Duodenal mucosa (tissue), 2 donors: ENCODE measurements around the gene RGS16.

Experiments
- H3K27ac ChIP-seq: one replicate; pipeline ENCODE4 v1.7.0; 2013; ENCODE audit warnings: low read depth, low read length
- H3K27me3 ChIP-seq, 2 donors: one replicate each; pipeline ENCODE4 v1.7.0; 2013; ENCODE audit warnings: low read length in 2 of 2, control low read depth in 1 of 2; ENCODE audit not compliant: insufficient read depth in 2 of 2, control insufficient read depth in 1 of 2
- H3K36me3 ChIP-seq, 2 donors: one replicate each; pipeline ENCODE4 v1.7.0; 2013; ENCODE audit warnings: low read length in 2 of 2, control low read depth in 1 of 2; ENCODE audit not compliant: insufficient read depth in 2 of 2, control insufficient read depth in 1 of 2
- H3K4me1 ChIP-seq, 2 donors: one replicate each; pipeline ENCODE4 v1.7.0; 2013; ENCODE audit warnings: low read length in 2 of 2, control low read depth in 1 of 2; ENCODE audit not compliant: insufficient read depth in 2 of 2, control insufficient read depth in 1 of 2
- H3K4me3 ChIP-seq, 2 donors: one replicate each; pipeline ENCODE4 v1.7.0; 2013; ENCODE audit warnings: low read length in 2 of 2, low read depth in 1 of 2
- H3K9ac ChIP-seq, 2 donors: one replicate each; pipeline ENCODE4 v1.7.0; 2013; ENCODE audit warnings: low read length in 2 of 2, low read depth in 1 of 2
- H3K9me3 ChIP-seq, 2 donors: one replicate each; pipeline ENCODE4 v1.7.0; 2013; ENCODE audit warnings: low read length in 2 of 2, control low read depth in 1 of 2; ENCODE audit not compliant: control insufficient read depth in 1 of 2

Gene RGS16

GRCh38 chr1:182630586-182630985 lies 26.4 kb upstream of the RGS16 start:
- Histone ChIP-seq H3K27me3 (no peaks in the 10 kb centered on the region), H3K9me3 (no peaks in the 10 kb centered on the region), H3K36me3 (no peaks in the 10 kb centered on the region), H3K27ac (no peak overlapping the region), H3K4me1 (peaks cover 0 to 13% of the 10 kb centered on the region in 2 donors), H3K4me3 (no peak overlapping the region), H3K9ac (no peak overlapping the region)

- H3K9me3 ChIP-seq, result no peaks in the 10 kb centered on the region
- no peaks in the 10 kb centered on the region for H3K27me3 ChIP-seq
- no peak overlapping the region for H3K4me3 ChIP-seq
- no peaks in the 10 kb centered on the region for H3K36me3 ChIP-seq
- no peak overlapping the region for H3K27ac ChIP-seq
- H3K9ac ChIP-seq, result no peak overlapping the region
- H3K4me1 ChIP-seq, result peaks cover 0 to 13% of the 10 kb centered on the region in 2 donors
These were observed 25.4 kb upstream of the RGS16 start for GRCh38 chr1:182629499-182630096.

GRCh38 chr1:182629080-182629479 lies 24.9 kb upstream of the RGS16 start:
- Histone ChIP-seq H3K9me3 (no peaks in the 10 kb centered on the region), H3K9ac (no peak overlapping the region), H3K27me3 (no peaks in the 10 kb centered on the region), H3K36me3 (no peaks in the 10 kb centered on the region), H3K27ac (no peak overlapping the region), H3K4me1 (peaks cover 0 to 13% of the 10 kb centered on the region in 2 donors), H3K4me3 (no peak overlapping the region)

- H3K4me3 ChIP-seq, result no peak overlapping the region
- no peaks in the 10 kb centered on the region for H3K27me3 ChIP-seq
- H3K4me1 ChIP-seq, result peaks cover 0 to 13% of the 10 kb centered on the region in 2 donors
- H3K9ac ChIP-seq, result no peak overlapping the region
- no peaks in the 10 kb centered on the region for H3K36me3 ChIP-seq
- no peaks in the 10 kb centered on the region for H3K9me3 ChIP-seq
- H3K27ac ChIP-seq, result no peak overlapping the region
These were observed 24.5 kb upstream of the RGS16 start for GRCh38 chr1:182628657-182629056.

- H3K4me3 ChIP-seq, result no peak overlapping the region
- H3K36me3 ChIP-seq, result no peaks in the 10 kb centered on the region
- peaks cover 0 to 8% of the 10 kb centered on the region in 2 donors for H3K4me1 ChIP-seq
- no peak overlapping the region for H3K27ac ChIP-seq
- H3K27me3 ChIP-seq, result no peaks in the 10 kb centered on the region
- H3K9me3 ChIP-seq, result no peaks in the 10 kb centered on the region
- no peak overlapping the region for H3K9ac ChIP-seq
These were observed 23.4 kb upstream of the RGS16 start for GRCh38 chr1:182627622-182628021.

GRCh38 chr1:182626527-182626926 lies 22.3 kb upstream of the RGS16 start:
- H3K27ac ChIP-seq, result no peak overlapping the region

GRCh38 chr1:182625719-182626504 lies 21.7 kb upstream of the RGS16 start:
- Histone ChIP-seq H3K27ac (no peak overlapping the region), H3K9me3 (no peaks in the 10 kb centered on the region), H3K4me1 (peaks cover 0 to 3% of the 10 kb centered on the region in 2 donors), H3K27me3 (no peaks in the 10 kb centered on the region), H3K9ac (no peak overlapping the region), H3K36me3 (no peaks in the 10 kb centered on the region), H3K4me3 (no peak overlapping the region)

More at GRCh38 chr1:182626527-182626926, 22.3 kb upstream of the RGS16 start:
- Histone ChIP-seq H3K9me3 (no peaks in the 10 kb centered on the region), H3K4me1 (peaks cover 0 to 8% of the 10 kb centered on the region in 2 donors), H3K4me3 (no peak overlapping the region), H3K36me3 (no peaks in the 10 kb centered on the region), H3K27me3 (no peaks in the 10 kb centered on the region), H3K9ac (no peak overlapping the region)

GRCh38 chr1:182625024-182625423 lies 20.8 kb upstream of the RGS16 start:
- H3K27ac ChIP-seq, result no peak overlapping the region
- no peaks in the 10 kb centered on the region for H3K27me3 ChIP-seq
- H3K9ac ChIP-seq, result no peak overlapping the region
- no peaks in the 10 kb centered on the region for H3K4me1 ChIP-seq
- H3K36me3 ChIP-seq, result no peaks in the 10 kb centered on the region
- H3K4me3 ChIP-seq, result no peak overlapping the region
- no peaks in the 10 kb centered on the region for H3K9me3 ChIP-seq

- Histone ChIP-seq H3K9ac (no peak overlapping the region), H3K27me3 (no peaks in the 10 kb centered on the region), H3K36me3 (no peaks in the 10 kb centered on the region), H3K4me3 (no peak overlapping the region), H3K27ac (no peak overlapping the region), H3K4me1 (no peaks in the 10 kb centered on the region), H3K9me3 (no peaks in the 10 kb centered on the region)
These were observed 20.4 kb upstream of the RGS16 start for GRCh38 chr1:182624577-182624976.

- Histone ChIP-seq H3K4me1 (no peaks in the 10 kb centered on the region), H3K27ac (no peak overlapping the region), H3K36me3 (no peaks in the 10 kb centered on the region), H3K27me3 (no peaks in the 10 kb centered on the region), H3K4me3 (no peak overlapping the region), H3K9me3 (no peaks in the 10 kb centered on the region), H3K9ac (no peak overlapping the region)
These were observed 18.8 kb upstream of the RGS16 start for GRCh38 chr1:182622901-182623528.
